Thyroid gland (tissue), 4 donors: Measurements from ENCODE around the gene MAGOH. TPM values are rescaled to one million over a fixed set of nuclear protein-coding genes. Genes with fewer than 3 reads are reported as not detected.
A peak's percentile ranks its signal among the peaks of the same experiment; 100 is the strongest.

Experiments used
- DNase-seq, 2 donors: peaks; one replicate each; pipeline ENCODE4 v3.0.0-alpha.2; 2019
- H3K27ac ChIP-seq, 3 donors: fragments of 200-600 bp; sonication (generic); 1 replicate in 2 of 3; 2 replicates in 1 of 3; pipeline ENCODE4 v1.5.1; 2016 to 2019; ENCODE audit warnings: mild to moderate bottlenecking in 1 of 3, moderate library complexity in 1 of 3
- H3K27me3 ChIP-seq: fragments of 200-600 bp; sonication (generic); one replicate; pipeline ENCODE4 v1.5.1; 2019
- H3K36me3 ChIP-seq, 2 donors: fragments of 200-600 bp; sonication (generic); one replicate each; pipeline ENCODE4 v1.5.1; 2016 to 2019
- H3K4me1 ChIP-seq, 2 donors: fragments of 200-600 bp; sonication (generic); one replicate each; pipeline ENCODE4 v1.5.1; 2017 to 2019
- H3K4me3 ChIP-seq, 3 donors: fragments of 200-600 bp; sonication (generic); replicated peaks in 1 of 3; 1 replicate in 2 of 3; 2 replicates in 1 of 3; pipeline ENCODE4 v1.5.1; 2016; ENCODE audit warnings: mild to moderate bottlenecking in 1 of 3
- H3K9me3 ChIP-seq: fragments of 200-600 bp; sonication (generic); one replicate; pipeline ENCODE4 v1.5.1; 2017
- POLR2A ChIP-seq, 2 donors: fragments of 450-650 bp; IDR thresholded peaks; one replicate each; pipeline ENCODE4 v1.6.1; 2017; ENCODE audit warnings: antibody characterized with exemption in 2 of 2, mild to moderate bottlenecking in 2 of 2, moderate library complexity in 1 of 2
- WGBS, 2 donors: methylation state at CpG; one replicate each; pipeline ENCODE4 v1.1.5; 2017; 5-methylcytosine and 5-hydroxymethylcytosine counted together
- intact Hi-C: fragments of 100-400 bp; cut with DNase I; formaldehyde crosslinking; loops from one replicate; pipeline ENCODE4 v1.15.1; 2023
- total RNA-seq, 4 donors: library from RNA; depleted of rRNA; stranded (reverse); fragments of >200 nt; gene quantifications; one replicate each; pipeline ENCODE4 v1.2.3, GENCODE V29; 2016
- TF ChIP-seq, protein P1 (sequence below), 6 experiments: fragments of 200-600 bp in 3 of 6; fragments of 450-650 bp in 3 of 6; sonication (generic) in 3 of 6; IDR thresholded peaks; one replicate each; pipeline ENCODE4 v1.5.1; 2016 to 2019; ENCODE audit warnings: antibody characterized with exemption in 6 of 6, mild to moderate bottlenecking in 2 of 6, inconsistent platforms in 1 of 6, moderate library complexity in 1 of 6

The MAGOH gene
- total RNA-seq, 4 donors from 2014 or later, result 16.8 to 61.9 (median 34.4) TPM

DNA sequence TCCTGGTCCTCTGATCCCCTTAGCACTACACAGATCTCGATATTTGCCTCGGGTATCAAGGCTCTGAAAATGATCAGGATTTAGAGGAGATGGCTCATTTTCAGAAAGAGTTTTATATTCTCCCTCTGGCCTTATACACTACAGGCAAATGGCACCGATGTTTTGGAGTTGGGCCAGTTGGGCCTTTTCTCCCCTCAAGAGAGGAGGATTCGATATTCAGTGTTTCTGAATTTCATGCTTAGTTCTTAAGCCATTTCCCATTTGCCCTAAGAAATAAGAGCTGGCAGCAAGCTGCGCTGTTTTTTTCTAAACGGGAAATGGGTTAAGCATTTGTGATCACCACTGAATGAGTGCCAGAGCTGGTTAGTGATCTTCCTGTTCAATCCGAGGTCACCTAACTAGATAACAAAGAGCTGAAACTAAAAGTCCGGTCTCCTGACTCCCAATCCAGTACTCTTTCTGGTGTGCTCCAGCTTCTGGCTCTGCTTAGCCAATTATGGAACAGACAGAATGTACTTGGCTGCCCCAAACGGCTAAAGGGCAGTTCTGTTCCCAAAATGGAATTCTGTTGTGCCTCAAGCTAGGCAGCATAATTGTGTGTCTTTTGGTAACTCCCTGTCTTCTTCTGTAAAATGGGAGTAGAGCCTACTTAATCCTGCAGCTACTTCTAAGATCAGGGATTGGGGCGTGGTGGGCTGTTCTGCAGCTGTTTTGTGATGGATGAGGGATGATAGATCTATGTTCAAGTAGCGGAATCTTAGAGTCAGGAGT, 42.9 kb downstream of the MAGOH start:
- TF ChIP-seq, protein P1, sequence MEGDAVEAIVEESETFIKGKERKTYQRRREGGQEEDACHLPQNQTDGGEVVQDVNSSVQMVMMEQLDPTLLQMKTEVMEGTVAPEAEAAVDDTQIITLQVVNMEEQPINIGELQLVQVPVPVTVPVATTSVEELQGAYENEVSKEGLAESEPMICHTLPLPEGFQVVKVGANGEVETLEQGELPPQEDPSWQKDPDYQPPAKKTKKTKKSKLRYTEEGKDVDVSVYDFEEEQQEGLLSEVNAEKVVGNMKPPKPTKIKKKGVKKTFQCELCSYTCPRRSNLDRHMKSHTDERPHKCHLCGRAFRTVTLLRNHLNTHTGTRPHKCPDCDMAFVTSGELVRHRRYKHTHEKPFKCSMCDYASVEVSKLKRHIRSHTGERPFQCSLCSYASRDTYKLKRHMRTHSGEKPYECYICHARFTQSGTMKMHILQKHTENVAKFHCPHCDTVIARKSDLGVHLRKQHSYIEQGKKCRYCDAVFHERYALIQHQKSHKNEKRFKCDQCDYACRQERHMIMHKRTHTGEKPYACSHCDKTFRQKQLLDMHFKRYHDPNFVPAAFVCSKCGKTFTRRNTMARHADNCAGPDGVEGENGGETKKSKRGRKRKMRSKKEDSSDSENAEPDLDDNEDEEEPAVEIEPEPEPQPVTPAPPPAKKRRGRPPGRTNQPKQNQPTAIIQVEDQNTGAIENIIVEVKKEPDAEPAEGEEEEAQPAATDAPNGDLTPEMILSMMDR (IDR thresholded peaks at IDR 0.05), result no peak
- no peak for TF ChIP-seq POLR2A (IDR thresholded peaks at IDR 0.05)
- Histone ChIP-seq H3K4me3 (no peak overlapping the region), H3K27me3 (no peaks in the 10 kb centered on the region), H3K4me1 (peaks cover 22% of the 10 kb centered on the region in 2 donors), H3K27ac (peak overlapping the region in 2 of 3 donors; percentile 17 to 97), H3K9me3 (no peaks in the 10 kb centered on the region), H3K36me3 (no peaks in the 10 kb centered on the region)
- intact Hi-C loops, result no loop called here
- 89 to 90% methylated on average over 11 of the region's 11 CpGs for WGBS, 2 donors
- DNase-seq, result no peak

DNA sequence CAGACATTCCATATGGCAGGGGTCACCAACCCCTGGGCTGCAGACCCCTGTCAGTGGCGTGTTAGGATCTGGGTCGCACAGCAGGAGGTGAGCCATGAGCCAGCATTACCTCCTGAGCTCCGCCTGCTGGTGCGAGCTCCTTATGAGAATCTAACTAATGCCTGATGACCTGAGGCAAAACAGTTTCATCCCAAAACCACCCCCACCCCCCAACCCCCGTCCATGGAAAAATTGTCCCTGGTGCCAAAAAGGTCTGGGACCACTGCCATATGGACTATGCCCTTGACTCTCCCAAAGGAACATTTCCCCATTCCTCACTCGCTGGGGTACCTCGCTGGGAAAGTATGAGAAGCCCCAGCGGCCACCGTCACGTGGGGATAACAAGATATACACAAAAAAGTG, 48.1 kb downstream of the MAGOH start:
- H3K4me1 ChIP-seq, result no peaks in the 10 kb centered on the region
- DNase-seq, result no peak
- WGBS, 2 donors, result 83% methylated on average over 8 to 10 of the region's 10 CpGs
- TF ChIP-seq, protein P1 (IDR thresholded peaks at IDR 0.05), result no peak
- TF ChIP-seq POLR2A (IDR thresholded peaks at IDR 0.05), result no peak
- intact Hi-C loops, result no loop called here
- H3K27ac ChIP-seq, result no peak overlapping the region
- no peaks in the 10 kb centered on the region for H3K36me3 ChIP-seq
- H3K27me3 ChIP-seq, result no peaks in the 10 kb centered on the region
- H3K4me3 ChIP-seq, result no peak overlapping the region
- no peaks in the 10 kb centered on the region for H3K9me3 ChIP-seq

DNA sequence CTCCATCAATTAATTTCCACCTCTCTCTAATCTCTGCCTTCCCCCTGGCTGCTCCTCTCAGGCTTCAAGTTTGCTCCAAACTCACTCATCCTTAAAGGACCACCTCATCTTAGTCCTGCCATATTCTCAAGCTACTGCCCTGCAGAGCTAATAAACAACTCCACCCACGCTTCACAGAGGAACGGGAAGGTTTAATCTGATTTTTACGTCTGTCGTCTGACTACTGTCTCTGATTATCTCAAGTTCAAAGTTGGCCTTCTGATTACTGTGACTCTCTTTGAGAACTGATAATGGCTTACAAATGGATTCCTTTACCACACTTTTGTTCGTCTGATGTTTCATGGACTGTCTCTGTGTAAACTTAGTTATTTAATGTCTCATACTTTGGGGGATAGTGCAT, 49.3 kb downstream of the MAGOH start:
- Histone ChIP-seq H3K36me3 (no peaks in the 10 kb centered on the region), H3K27me3 (no peaks in the 10 kb centered on the region), H3K27ac (no peak overlapping the region), H3K9me3 (no peaks in the 10 kb centered on the region), H3K4me3 (no peak overlapping the region), H3K4me1 (no peaks in the 10 kb centered on the region)
- intact Hi-C loops, result loop anchor here (10.0 kb wide), 1 partner anchor 264 kb away; the partner anchor contains the start of genes ECHDC2 and SCP2
- WGBS, 2 donors, result 68 to 70% methylated on average over 5 of the region's 5 CpGs
- no peak for TF ChIP-seq POLR2A (IDR thresholded peaks at IDR 0.05)
- TF ChIP-seq, protein P1 (IDR thresholded peaks at IDR 0.05), result no peak
- DNase-seq, result no peak

DNA sequence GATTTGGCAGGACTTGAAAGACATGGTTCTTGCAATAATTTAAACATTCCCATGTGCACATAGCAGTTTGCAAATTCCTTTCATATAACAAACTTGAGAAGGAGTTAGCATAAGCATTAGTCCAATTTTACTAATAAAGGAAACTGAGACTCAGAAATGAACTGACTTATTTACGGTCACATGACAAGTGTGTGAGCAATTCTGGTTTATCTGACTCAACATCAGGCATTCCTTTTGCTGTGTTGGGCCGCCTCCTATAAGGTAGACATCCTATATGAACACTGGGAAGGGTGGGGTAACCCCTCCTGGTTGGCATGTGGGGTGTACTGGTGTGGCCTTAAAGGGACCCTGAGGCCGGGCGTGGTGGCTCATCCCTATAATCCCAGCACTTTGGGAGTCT, 50.2 kb downstream of the MAGOH start:
- H3K4me3 ChIP-seq, result no peak overlapping the region
- H3K36me3 ChIP-seq, result no peaks in the 10 kb centered on the region
- H3K27ac ChIP-seq, result no peak overlapping the region
- intact Hi-C loops, result loop anchor here (10.0 kb wide), 1 partner anchor 263 kb away; the partner anchor contains the start of genes ECHDC2 and SCP2
- no peak for DNase-seq
- no peak for TF ChIP-seq POLR2A (IDR thresholded peaks at IDR 0.05)
- TF ChIP-seq, protein P1 (IDR thresholded peaks at IDR 0.05), result no peak
- no peaks in the 10 kb centered on the region for H3K4me1 ChIP-seq
- no peaks in the 10 kb centered on the region for H3K27me3 ChIP-seq
- H3K9me3 ChIP-seq, result no peaks in the 10 kb centered on the region
- 82 to 85% methylated on average over 3 to 4 of the region's 4 CpGs for WGBS, 2 donors

DNA sequence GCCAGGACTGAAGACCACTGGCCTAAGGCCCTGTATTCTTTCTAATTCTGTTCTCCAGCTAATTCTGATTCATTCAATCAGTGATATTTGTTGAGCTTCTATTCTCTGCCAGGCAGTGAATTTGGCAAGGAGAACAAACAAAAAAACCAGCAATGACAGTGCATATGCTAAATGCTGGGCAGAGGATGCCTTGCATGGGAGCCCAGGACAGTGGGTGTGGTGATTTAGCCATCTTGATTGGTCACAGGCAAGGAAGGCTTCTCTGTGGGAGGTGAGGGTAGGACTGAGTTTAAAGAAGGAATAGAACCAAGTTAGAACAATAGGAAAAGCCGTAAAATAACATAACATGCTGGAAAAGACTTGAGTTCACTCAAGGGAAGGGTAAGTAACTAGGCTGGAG, 50.9 kb downstream of the MAGOH start:
- DNase-seq, result no peak
- intact Hi-C loops, result loop anchor here (10.0 kb wide), 1 partner anchor 263 kb away; the partner anchor contains the start of genes ECHDC2 and SCP2
- Histone ChIP-seq H3K4me3 (no peak overlapping the region), H3K36me3 (no peaks in the 10 kb centered on the region), H3K27me3 (no peaks in the 10 kb centered on the region), H3K9me3 (no peaks in the 10 kb centered on the region), H3K4me1 (peaks cover 0 to 2% of the 10 kb centered on the region in 2 donors), H3K27ac (no peak overlapping the region)
- WGBS, 2 donors, result 80 to 85% methylated on average over 1 of the region's 1 CpG
- TF ChIP-seq, protein P1 (IDR thresholded peaks at IDR 0.05), result no peak
- no peak for TF ChIP-seq POLR2A (IDR thresholded peaks at IDR 0.05)
